G401 (cell line): ENCODE measurements around the gene RPP25L. TPM values are rescaled to one million over a fixed set of nuclear protein-coding genes. Genes with fewer than 3 reads are reported as not detected.

ENCODE experiments used
- total RNA-seq: library from RNA; depleted of rRNA; stranded (reverse); fragments of >200 nt; shearing (Covaris generic); gene quantifications from 2 replicates; pipeline ENCODE4 v1.2.3, GENCODE V29; 2014; rRNA removed

RPP25L gene
- total RNA-seq, 1 experiment from 2014 or later, result 59.4 TPM

Other genes starting within 250 kb of the RPP25L start
- gene MYORG, start 235.2 kb downstream of the RPP25L start, total RNA-seq, result 0.80 and 0.92 TPM in 2 replicates
- 5.2 TPM in 2 replicates for gene FAM219A, start 153.5 kb downstream of the RPP25L start, total RNA-seq
- gene DNAI1, start 153.3 kb downstream of the RPP25L start, total RNA-seq, result not detected in 2 replicates
- gene ENHO, start 89.1 kb downstream of the RPP25L start, total RNA-seq, result 10.4 and 18.0 TPM in 2 replicates
- gene CNTFR, start 22.4 kb downstream of the RPP25L start, total RNA-seq, result 0.78 and 1.0 TPM in 2 replicates
- 105 and 160 TPM in 2 replicates for gene DCTN3, start 8.4 kb upstream of the RPP25L start, total RNA-seq
- 1.5 TPM in 1 of 2 replicates, not detected in the other for gene ARID3C, start 17.0 kb upstream of the RPP25L start, total RNA-seq
- 193 and 208 TPM in 2 replicates for gene SIGMAR1, start 25.7 kb upstream of the RPP25L start, total RNA-seq
- 41.6 and 51.2 TPM in 2 replicates for gene GALT, start 34.6 kb upstream of the RPP25L start, total RNA-seq
- gene IL11RA, start 40.1 kb upstream of the RPP25L start, total RNA-seq, result 6.9 and 9.8 TPM in 2 replicates
- gene CCL27, start 50.6 kb upstream of the RPP25L start, total RNA-seq, result not detected in 2 replicates
- not detected in 2 replicates for gene CCL19, start 79.2 kb upstream of the RPP25L start, total RNA-seq
- gene CCL21, start 98.0 kb upstream of the RPP25L start, total RNA-seq, result not detected in 2 replicates